ENCODE results near the gene CLMP. TPM values are rescaled to one million over a fixed set of nuclear protein-coding genes. Genes with fewer than 3 reads are reported as not detected.

Gene CLMP
- total RNA-seq: 0.45 TPM

- DNase-seq (ENCODE audit: low spot score) (no peak), ATAC-seq (peak; percentile 15)
These were observed at the start of gene CLMP for GRCh38 chr11:123195188-123196059. CLMP (minus strand) TSS chr11:123195248; CDS start chr11:123194940, 308 bp downstream.

GRCh38 chr11:123241874-123242543 is 47.0 kb upstream of the CLMP start:
- peak; percentile 76 for ATAC-seq
- DNase-seq (ENCODE audit: low spot score): no peak

- ATAC-seq: no peak
These were observed 46.2 kb upstream of the CLMP start for GRCh38 chr11:123241294-123241693.

GRCh38 chr11:123239191-123240150 is 44.4 kb upstream of the CLMP start:
- DNase-seq (ENCODE audit: low spot score) (no peak), ATAC-seq (no peak)

More at GRCh38 chr11:123241294-123241693, 46.2 kb upstream of the CLMP start:
- no peak for DNase-seq (ENCODE audit: low spot score)

GRCh38 chr11:123238297-123238696 is 43.2 kb upstream of the CLMP start:
- ATAC-seq: no peak
- DNase-seq (ENCODE audit: low spot score): no peak

GRCh38 chr11:123236879-123237278 is 41.8 kb upstream of the CLMP start:
- DNase-seq (ENCODE audit: low spot score) (no peak), ATAC-seq (no peak)

GRCh38 chr11:123235656-123236261 is 40.7 kb upstream of the CLMP start:
- DNase-seq (ENCODE audit: low spot score): no peak
- ATAC-seq: no peak

GRCh38 chr11:123235117-123235655 is 40.1 kb upstream of the CLMP start:
- ATAC-seq: no peak
- DNase-seq (ENCODE audit: low spot score): no peak

- ATAC-seq (no peak), DNase-seq (ENCODE audit: low spot score) (no peak)
These were observed 38.9 kb upstream of the CLMP start for GRCh38 chr11:123233975-123234334.

GRCh38 chr11:123233280-123233974 is 38.4 kb upstream of the CLMP start:
- DNase-seq (ENCODE audit: low spot score) (no peak), ATAC-seq (no peak)

GRCh38 chr11:123231777-123232176 is 36.7 kb upstream of the CLMP start:
- ATAC-seq (no peak), DNase-seq (ENCODE audit: low spot score) (no peak)

- ATAC-seq (no peak), DNase-seq (ENCODE audit: low spot score) (no peak)
These were observed 36.2 kb upstream of the CLMP start for GRCh38 chr11:123231256-123231655.

- no peak for ATAC-seq
- DNase-seq (ENCODE audit: low spot score): no peak
These were observed 35.3 kb upstream of the CLMP start for GRCh38 chr11:123230346-123230745.

GRCh38 chr11:123228496-123229163 is 33.6 kb upstream of the CLMP start:
- DNase-seq (ENCODE audit: low spot score) (no peak), ATAC-seq (no peak)

GRCh38 chr11:123227763-123228495 is 32.9 kb upstream of the CLMP start:
- DNase-seq (ENCODE audit: low spot score) (no peak), ATAC-seq (no peak)

- no peak for ATAC-seq
- no peak for DNase-seq (ENCODE audit: low spot score)
These were observed 26.5 kb upstream of the CLMP start for GRCh38 chr11:123221584-123221983.

GRCh38 chr11:123221096-123221561 is 26.1 kb upstream of the CLMP start:
- no peak for DNase-seq (ENCODE audit: low spot score)
- no peak for ATAC-seq

GRCh38 chr11:123219066-123219690 is 24.1 kb upstream of the CLMP start:
- DNase-seq (ENCODE audit: low spot score): no peak

More at GRCh38 chr11:123219066-123219690, 24.1 kb upstream of the CLMP start:
- no peak for ATAC-seq
